ENCODE data around the gene ENAH. TPM values are rescaled to one million over a fixed set of nuclear protein-coding genes. Genes with fewer than 3 reads are reported as not detected.
"Not testable (repeated sequence)": the region's sequence is repeated elsewhere in the genome, so short reads cannot be mapped to it uniquely, and the experiment has no call there.

Gene ENAH
- total RNA-seq, 1 donor from 2014 or later: 73.5 TPM

- DNase-seq: no peak
These were observed 129.5 kb downstream of the ENAH start for GRCh38 chr1:225523263-225523950.

- DNase-seq: no peak
These were observed 130.2 kb downstream of the ENAH start for GRCh38 chr1:225522588-225523262.

GRCh38 chr1:225520587-225521227 is 132.2 kb downstream of the ENAH start:
- DNase-seq: no peak

- DNase-seq: no peak
These were observed 133.6 kb downstream of the ENAH start for GRCh38 chr1:225519166-225519863.

- DNase-seq: no peak
These were observed 135.2 kb downstream of the ENAH start for GRCh38 chr1:225517697-225518096.

GRCh38 chr1:225517221-225517620 is 135.7 kb downstream of the ENAH start:
- no peak for DNase-seq

GRCh38 chr1:225514671-225515081 is 138.2 kb downstream of the ENAH start:
- DNase-seq: no peak

GRCh38 chr1:225513576-225513975 is 139.3 kb downstream of the ENAH start:
- not testable (repeated sequence) for DNase-seq

GRCh38 chr1:225511828-225512381 is 141.0 kb downstream of the ENAH start:
- DNase-seq: no peak

GRCh38 chr1:225510740-225511139 is 142.2 kb downstream of the ENAH start:
- DNase-seq: not testable (repeated sequence)

GRCh38 chr1:225509770-225510169 is 143.2 kb downstream of the ENAH start:
- no peak for DNase-seq

GRCh38 chr1:225509376-225509707 is 143.6 kb downstream of the ENAH start:
- DNase-seq: no peak

- DNase-seq: no peak
These were observed 144.2 kb downstream of the ENAH start for GRCh38 chr1:225508538-225509375.

- no peak for DNase-seq
These were observed 146.2 kb downstream of the ENAH start for GRCh38 chr1:225506727-225507126.

- DNase-seq: no peak
These were observed 148.1 kb downstream of the ENAH start for GRCh38 chr1:225504776-225505175.

GRCh38 chr1:225500624-225501192 is 152.2 kb downstream of the ENAH start:
- no peak for DNase-seq

GRCh38 chr1:225498549-225499136 is 154.3 kb downstream of the ENAH start:
- DNase-seq: no peak

GRCh38 chr1:225494789-225495359 is 158.0 kb downstream of the ENAH start:
- no peak for DNase-seq

GRCh38 chr1:225493591-225494246 is 159.2 kb downstream of the ENAH start:
- no peak for DNase-seq

- DNase-seq: no peak
These were observed 164.2 kb downstream of the ENAH start for GRCh38 chr1:225488676-225489075.

All from occipital lobe (tissue), 2 donors.